ENCODE measurements around the gene SRGAP3.

- TF ChIP-seq CTCF (IDR thresholded peaks at IDR 0.05) (no peak), POLR2A (IDR thresholded peaks at IDR 0.05) (no peak)
Measured at GRCh38 chr3:9253327-9253726, 3.9 kb upstream of the SRGAP3 start.
